HG02678 (cell line): ENCODE data around the gene TRAF3.

Experiments used
- ATAC-seq: cut with Tn5 transposase; IDR thresholded peaks from one replicate; pipeline ENCODE4 v1.9.1; 2021; ENCODE audit warnings: mild to moderate bottlenecking, moderate library complexity; ENCODE audit not compliant: unreplicated experiment

The TRAF3 gene

GRCh38 chr14:102931580-102932285, 154.5 kb downstream of the TRAF3 start:
- ATAC-seq: no peak

- ATAC-seq: no peak
Observed at GRCh38 chr14:102932484-102933248, 155.4 kb downstream of the TRAF3 start.

GRCh38 chr14:102933618-102934231, 156.5 kb downstream of the TRAF3 start:
- no peak for ATAC-seq

- no peak for ATAC-seq
Observed at GRCh38 chr14:102935756-102936155, 158.5 kb downstream of the TRAF3 start.

- no peak for ATAC-seq
Observed at GRCh38 chr14:102937331-102938175, 160.3 kb downstream of the TRAF3 start.

- ATAC-seq: no peak
Observed at GRCh38 chr14:102938191-102938590, 160.9 kb downstream of the TRAF3 start.

- ATAC-seq: no peak
Observed at GRCh38 chr14:102939329-102939728, 162.1 kb downstream of the TRAF3 start.

GRCh38 chr14:102939820-102940561, 162.7 kb downstream of the TRAF3 start:
- ATAC-seq: no peak

GRCh38 chr14:102940729-102941362, 163.6 kb downstream of the TRAF3 start:
- no peak for ATAC-seq

- no peak for ATAC-seq
Observed at GRCh38 chr14:102941419-102942011, 164.3 kb downstream of the TRAF3 start.

- ATAC-seq: no peak
Observed at GRCh38 chr14:102942069-102942468, 164.8 kb downstream of the TRAF3 start.

- no peak for ATAC-seq
Observed at GRCh38 chr14:102943454-102943853, 166.2 kb downstream of the TRAF3 start.

- ATAC-seq: no peak
Observed at GRCh38 chr14:102943979-102944378, 166.7 kb downstream of the TRAF3 start.

- ATAC-seq: no peak
Observed at GRCh38 chr14:102944448-102945330, 167.4 kb downstream of the TRAF3 start.

- ATAC-seq: no peak
Observed at GRCh38 chr14:102945346-102946130, 168.3 kb downstream of the TRAF3 start.

- ATAC-seq: no peak
Observed at GRCh38 chr14:102947321-102948103, 170.3 kb downstream of the TRAF3 start.

GRCh38 chr14:102948698-102949061, 171.4 kb downstream of the TRAF3 start:
- no peak for ATAC-seq
